PC-9 (cell line): ENCODE results near the gene PGA3.
"Not testable (repeated sequence)": the region's sequence is repeated elsewhere in the genome, so short reads cannot be mapped to it uniquely, and the experiment has no call there.

ENCODE experiments used
- EZH2 ChIP-seq: fragments of 200-600 bp; sonication (generic); IDR thresholded peaks from 2 replicates; pipeline ENCODE4 v1.8.0; 2017; ENCODE audit warnings: antibody characterized with exemption, low read depth
- TF ChIP-seq, protein P1 (sequence below): fragments of 200-600 bp; sonication (generic); conservative IDR thresholded peaks from 2 replicates; pipeline ENCODE4 v1.6.1; 2017; ENCODE audit warnings: mixed run types, antibody characterized with exemption, mild to moderate bottlenecking, moderate library complexity

DNA sequence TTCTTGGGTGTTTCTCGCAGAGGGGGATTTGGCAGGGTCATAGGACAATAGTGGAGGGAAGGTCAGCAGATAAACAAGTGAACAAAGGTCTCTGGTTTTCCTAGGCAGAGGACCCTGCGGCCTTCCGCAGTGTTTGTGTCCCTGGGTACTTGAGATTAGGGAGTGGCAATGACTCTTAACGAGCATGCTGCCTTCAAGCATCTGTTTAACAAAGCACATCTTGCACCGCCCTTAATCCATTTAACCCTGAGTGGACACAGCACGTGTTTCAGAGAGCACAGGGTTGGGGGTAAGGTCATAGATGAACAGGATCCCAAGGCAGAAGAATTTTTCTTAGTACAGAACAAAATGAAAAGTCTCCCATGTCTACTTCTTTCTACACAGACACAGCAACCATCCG is 37.5 kb upstream of the PGA3 start:
- TF ChIP-seq, protein P1, sequence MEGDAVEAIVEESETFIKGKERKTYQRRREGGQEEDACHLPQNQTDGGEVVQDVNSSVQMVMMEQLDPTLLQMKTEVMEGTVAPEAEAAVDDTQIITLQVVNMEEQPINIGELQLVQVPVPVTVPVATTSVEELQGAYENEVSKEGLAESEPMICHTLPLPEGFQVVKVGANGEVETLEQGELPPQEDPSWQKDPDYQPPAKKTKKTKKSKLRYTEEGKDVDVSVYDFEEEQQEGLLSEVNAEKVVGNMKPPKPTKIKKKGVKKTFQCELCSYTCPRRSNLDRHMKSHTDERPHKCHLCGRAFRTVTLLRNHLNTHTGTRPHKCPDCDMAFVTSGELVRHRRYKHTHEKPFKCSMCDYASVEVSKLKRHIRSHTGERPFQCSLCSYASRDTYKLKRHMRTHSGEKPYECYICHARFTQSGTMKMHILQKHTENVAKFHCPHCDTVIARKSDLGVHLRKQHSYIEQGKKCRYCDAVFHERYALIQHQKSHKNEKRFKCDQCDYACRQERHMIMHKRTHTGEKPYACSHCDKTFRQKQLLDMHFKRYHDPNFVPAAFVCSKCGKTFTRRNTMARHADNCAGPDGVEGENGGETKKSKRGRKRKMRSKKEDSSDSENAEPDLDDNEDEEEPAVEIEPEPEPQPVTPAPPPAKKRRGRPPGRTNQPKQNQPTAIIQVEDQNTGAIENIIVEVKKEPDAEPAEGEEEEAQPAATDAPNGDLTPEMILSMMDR, result not testable (repeated sequence)
- TF ChIP-seq EZH2, result not testable (repeated sequence)
